NCI-H2196 treated with DMSO at 0.1 percent for 48 hours (cell line): ENCODE measurements around the gene SLX9.

Source experiments
- DNase-seq: peaks from one replicate; lab custom pipeline; 2025; ENCODE audit not compliant: unreplicated experiment; lab: John Stamatoyannopoulos, UW

Gene SLX9

GRCh38 chr21:44999428-44999971, 59.7 kb downstream of the SLX9 start:
- DNase-seq = no peak

GRCh38 chr21:44999972-45000636, 60.3 kb downstream of the SLX9 start:
- DNase-seq = no peak

DNA sequence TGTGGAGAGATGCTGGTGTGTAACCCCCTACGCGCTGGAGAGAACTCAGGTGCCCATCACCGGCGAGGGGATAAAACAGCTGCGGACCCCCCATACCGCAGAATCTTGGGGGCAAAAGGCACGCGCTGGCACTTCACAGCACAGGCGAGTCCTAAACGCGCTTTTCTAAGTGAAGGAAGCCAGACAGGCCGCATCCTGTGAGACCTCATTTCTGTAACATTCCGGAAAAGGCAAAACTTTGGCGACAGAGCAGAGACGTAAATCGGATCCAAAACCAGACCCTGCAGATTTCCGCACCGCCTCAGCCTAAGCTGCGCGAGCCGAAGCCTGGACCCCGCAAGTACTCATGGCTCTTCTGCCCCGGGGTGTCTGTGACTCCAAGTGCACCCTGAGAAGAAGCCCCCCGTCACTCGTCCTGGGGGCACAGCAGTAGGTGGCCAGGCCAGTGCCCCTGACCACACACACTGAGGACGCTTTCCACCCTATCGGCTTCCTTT, 60.9 kb downstream of the SLX9 start:
- no peak for DNase-seq

DNA sequence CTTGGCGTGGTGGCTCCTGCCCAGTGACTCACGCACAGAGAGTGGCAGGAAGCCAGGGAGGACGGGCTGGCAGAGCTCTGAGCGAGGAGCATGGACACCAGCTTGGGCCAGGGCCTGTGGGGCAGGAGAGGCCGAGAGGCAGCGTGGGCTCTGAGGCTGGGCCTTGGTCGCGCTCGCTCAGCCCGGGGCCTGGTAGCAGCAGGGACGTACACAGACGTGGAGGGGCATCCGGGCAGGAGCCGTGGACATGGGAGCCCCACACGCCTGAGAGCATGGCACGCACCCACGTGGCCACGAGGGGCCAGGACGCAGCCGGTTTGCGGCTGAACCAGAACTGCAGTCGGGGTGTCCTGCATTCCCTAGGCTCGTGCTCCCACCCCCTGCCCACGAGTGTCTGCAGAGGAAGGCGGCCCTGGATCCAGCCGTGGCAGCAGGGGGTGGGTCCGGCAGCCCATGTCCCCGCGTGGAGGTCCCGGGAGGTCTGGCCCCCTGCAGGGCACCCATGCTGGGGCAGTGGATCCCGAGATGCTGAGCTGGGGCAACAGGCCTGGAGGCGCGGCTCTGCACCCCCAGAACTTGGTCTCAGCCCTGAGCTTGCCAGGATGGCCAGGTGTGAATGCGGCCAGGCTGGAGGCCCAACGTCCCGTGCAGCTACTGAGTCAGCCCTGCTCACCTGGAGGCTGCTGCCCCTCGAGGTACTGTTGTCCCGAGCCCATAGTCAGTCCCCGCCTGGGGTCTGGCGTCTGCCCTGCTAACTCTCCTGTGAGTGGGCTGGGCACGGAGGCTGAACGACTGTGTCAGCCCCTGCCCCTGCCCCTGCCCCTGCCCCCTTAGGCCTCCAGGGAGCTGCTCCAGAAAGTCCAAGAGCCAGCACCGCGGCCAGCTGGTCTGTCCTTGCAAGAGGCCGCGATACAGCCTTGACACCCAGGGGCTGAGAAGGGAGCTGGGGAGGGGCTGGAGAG, 61.6 kb downstream of the SLX9 start:
- no peak for DNase-seq

- no peak for DNase-seq
These were observed 62.8 kb downstream of the SLX9 start for GRCh38 chr21:45002381-45003204.

- no peak for DNase-seq
These were observed 63.7 kb downstream of the SLX9 start for GRCh38 chr21:45003331-45004058.

DNA sequence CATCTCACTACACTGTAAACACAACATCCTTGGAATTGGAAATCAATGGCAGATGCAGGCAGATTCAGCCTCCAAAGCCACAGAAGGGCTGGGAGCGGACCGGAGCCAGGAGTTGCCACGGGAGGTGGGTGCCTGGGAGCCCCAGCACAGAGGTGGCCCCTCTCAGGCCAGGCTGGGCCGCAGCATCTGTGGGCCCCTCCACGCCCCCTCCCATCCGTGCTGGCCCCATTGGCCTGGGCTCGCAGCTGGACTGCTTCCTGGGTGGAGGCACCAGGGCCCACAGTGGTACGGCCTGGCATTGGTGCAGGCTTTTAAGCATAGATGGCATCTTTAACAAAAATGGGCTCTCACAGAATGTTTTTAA, 64.2 kb downstream of the SLX9 start:
- DNase-seq = no peak

DNA sequence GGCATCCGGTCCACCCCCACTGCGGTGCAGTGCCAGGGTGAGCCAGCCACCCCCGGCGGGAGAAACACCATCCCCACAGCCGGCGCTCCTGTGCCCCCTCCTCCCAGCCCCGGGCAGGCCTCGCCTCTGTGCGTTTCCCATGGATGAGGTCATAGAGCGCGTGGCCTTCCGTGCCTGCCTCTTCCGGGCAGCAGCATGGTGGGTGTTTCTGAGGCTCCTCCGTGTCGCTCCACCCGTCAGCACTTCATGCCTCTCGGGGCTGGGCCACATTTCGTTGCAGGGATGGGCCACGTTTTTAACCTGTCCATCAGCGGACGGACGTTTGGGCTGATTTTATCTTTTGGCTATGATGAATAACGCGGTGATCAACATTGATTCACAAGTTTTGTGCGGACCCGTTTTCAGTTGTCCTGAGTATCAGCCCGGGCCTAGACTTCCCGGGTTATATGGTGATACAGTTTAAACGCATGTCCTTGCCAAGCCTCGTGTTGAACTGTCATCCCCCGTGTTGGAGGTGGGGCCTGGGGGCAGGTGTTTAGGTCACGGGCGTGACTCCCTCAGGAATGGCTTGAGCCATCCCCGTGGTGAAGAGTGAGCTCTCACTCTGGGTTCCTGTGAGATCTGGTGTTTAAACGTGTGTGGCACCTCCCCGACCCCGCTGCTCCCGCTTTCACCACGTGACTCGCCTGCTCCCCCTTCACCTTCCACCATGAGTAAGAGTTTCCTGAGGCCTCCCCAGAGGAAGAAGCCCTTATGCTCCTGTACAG, 64.8 kb downstream of the SLX9 start:
- DNase-seq = no peak

DNA sequence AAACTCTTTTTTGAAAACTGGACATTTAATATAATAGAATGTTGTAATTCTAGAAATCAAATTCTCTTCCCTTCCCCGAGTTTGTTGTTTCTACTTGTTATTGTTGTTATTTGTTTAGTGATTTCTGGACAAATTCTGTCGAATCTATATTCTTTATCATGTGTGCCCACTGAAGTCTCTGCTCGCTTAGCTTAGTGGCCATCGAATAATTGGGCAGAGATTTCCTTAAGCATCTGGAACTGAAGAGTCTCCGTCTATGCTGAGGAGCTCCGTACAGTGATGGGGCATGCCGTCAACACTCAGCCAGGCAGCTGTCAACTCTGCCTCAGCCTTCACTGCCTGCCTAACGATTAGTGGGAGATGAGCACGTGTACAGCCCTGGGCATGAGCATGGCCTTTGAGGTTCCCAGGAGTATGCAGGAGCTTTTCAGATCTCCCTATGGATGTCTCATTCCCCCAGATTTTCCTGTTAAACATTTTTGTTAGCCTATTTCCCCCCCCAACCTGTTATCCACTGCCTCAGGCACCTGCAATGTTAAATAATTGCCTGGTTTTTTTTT, 66.8 kb downstream of the SLX9 start:
- DNase-seq = no peak

DNA sequence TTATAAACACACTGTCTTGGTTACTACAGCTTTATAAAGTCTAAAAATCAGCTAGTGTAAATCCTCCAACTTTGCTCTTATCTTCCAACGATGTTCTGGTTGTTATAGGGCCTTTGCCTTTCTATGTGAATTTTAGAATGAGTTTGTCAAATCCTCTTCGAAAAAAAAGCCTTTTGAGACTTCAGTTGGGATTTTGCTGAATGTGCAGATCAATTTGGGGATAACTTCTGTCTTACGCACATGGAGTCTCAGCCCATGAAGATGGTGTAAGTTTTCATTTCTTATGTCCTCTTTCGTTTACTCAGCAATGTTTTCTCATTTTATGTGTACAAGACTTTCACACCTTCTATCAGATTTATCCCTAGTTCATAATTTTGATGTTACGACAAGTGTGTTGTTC, 69.8 kb downstream of the SLX9 start:
- DNase-seq = no peak

- DNase-seq = no peak
These were observed 70.3 kb downstream of the SLX9 start for GRCh38 chr21:45010096-45010495.

GRCh38 chr21:45010860-45011259, 71.0 kb downstream of the SLX9 start:
- DNase-seq = no peak

DNA sequence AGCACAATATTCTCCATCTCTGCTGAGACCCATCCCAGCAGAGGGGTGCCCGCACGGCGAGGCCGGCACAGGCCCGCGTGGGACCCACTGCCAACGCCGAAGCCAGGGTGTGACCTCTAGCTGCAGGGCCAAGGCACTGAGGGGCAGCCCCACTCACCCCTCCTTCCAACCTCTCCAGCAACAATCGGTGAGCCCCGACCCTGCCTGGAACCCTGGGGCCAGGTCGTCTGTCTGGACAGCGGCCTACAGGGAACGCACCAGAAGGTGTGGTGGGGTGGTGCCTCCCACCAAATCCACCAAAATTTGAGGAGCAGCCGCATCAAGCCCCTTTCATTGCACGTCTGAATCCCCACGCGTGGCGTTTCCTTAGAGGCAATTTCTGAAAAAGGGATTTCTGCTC, 71.6 kb downstream of the SLX9 start:
- DNase-seq = no peak

GRCh38 chr21:45011911-45012661, 72.3 kb downstream of the SLX9 start:
- DNase-seq = no peak

DNA sequence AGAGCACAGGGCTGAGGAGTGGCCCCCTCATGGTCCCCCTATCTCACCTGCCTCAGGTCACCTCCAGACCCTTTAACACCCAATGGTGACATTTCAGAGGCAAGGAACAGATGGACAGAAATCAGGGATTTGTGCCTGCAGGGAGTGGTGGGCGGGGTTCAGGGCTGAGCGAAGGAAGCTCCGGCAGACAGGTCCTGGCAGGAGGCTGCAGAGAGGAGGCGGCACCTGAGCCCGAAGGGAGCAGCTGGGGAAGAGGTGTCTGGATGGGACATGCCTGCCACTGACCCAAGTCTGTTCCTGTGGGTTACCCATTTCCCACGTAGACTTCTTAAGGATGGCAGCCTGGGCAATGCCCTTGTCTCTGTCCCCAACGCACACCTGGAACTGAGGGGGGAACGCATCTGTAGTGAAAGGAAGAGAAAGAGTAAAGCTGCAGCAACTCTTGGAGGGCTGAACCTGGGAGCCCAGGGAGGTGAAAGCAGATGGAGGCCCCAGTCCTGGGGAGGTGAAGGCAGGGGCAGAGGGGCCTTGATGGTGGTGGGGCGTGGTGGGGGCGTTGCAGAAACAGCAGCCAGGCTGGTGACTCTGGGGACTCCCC, 72.9 kb downstream of the SLX9 start:
- no peak for DNase-seq

DNA sequence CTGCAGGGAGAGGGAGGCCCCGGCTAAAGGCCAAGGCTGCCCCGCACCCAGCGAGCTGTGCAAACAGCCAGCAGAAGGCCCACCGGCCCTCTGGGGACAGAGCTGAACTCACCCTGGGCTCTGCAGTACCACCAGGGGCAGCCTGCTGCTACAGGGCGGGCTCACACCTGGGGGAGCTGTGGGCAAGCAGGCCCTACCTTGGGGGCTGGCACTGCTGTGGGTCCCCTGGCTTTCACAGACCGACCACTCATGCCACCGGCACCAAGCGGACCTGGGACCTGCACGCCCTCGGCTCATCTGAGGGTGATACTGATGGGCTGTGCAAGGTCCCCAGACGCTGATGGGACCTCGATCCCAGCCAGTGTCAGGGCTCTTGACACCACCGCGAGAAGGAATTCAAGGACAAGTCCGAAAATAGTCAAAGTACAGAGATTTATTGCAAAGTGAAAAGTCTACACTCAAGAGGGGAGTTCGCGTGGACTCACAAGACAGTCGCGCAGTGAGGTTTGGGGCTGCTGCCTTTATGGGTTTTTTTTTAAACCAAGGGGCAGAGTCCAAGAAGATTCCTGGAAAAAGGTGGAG, 73.5 kb downstream of the SLX9 start:
- no peak for DNase-seq

DNA sequence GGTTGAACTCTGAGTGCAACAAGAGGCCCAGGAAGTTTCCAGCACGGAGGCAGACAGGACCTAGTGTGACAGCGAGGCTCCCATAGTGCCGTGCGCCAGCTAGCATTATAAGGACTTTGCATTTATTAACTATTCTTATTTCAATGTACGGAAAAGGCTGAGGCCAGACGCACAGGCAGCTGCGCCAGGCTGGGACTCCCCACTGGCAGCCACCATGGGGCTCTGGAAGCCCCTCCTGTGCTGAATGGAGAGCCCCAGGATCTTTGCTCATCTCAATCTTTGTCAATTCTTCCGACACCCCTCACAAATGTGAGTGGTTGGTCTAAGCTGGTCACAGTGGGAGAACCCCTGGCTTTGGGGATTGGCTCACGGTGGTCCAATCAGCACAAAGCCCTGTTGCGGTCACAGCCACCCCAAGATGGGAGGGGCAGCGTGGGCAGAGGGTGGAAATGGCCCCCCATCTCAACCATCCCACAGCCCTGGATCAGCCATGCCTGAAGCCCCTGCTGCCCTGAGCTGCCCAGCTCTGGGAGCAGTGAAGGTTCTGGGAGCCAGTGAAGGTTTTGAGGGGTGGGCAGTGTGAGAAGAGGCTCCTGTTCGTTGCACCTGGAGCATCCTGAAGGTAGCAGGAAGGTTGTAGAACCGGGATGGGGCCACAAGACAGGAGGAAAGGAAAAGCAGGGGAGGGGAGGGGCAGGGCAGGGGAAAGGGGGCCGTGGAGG, 75.1 kb downstream of the SLX9 start:
- DNase-seq = no peak
